Embryonic facial prominence (tissue), 1 donor: ENCODE measurements around the gene RAB13.

ENCODE experiments used
- DNase-seq: peaks from one replicate; pipeline ENCODE4 v3.0.0-alpha.2; 2016; ENCODE audit errors: extremely low spot score

RAB13 gene

DNA sequence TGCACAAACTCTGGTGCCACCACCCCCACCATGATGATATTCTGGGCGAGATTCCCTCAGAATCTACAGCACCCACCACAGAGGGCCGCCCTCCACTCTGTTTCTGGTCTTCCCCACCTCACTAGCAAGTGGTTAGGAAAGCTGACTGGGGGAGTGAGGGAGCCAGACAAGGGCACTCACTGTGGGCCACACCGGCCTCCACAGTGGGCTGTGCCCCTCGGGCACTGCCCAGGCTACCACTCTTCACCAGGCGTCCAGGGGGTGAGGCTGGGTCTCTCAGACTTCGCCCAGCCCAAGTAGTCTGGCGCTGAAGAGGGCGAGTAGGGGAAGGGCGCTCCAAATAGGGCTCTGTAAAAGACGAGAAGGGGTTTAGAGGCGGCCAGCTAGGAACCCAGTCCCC lies 52.2 kb downstream of the RAB13 start:
- DNase-seq = no peak

DNA sequence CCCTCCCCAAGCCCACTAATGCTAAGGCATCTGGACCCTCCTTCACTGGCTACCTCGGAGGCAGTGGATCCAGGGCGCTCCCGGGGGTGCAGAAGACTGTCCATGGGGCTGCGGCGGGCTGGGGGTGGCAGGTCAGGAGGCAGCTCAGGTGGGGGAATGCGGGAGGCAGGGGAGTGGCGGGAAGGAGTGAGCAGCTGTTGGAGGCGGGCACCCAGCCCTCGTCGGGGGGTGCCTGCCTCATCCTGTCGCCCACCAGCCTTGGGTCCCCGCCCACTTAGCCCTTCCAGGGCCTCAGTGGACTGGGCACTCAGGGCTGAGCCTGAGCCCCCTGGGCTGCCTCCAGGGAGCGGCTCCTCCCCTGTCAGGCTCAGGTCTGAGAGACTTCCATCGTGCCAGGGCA lies 52.7 kb downstream of the RAB13 start:
- no peak for DNase-seq

DNA sequence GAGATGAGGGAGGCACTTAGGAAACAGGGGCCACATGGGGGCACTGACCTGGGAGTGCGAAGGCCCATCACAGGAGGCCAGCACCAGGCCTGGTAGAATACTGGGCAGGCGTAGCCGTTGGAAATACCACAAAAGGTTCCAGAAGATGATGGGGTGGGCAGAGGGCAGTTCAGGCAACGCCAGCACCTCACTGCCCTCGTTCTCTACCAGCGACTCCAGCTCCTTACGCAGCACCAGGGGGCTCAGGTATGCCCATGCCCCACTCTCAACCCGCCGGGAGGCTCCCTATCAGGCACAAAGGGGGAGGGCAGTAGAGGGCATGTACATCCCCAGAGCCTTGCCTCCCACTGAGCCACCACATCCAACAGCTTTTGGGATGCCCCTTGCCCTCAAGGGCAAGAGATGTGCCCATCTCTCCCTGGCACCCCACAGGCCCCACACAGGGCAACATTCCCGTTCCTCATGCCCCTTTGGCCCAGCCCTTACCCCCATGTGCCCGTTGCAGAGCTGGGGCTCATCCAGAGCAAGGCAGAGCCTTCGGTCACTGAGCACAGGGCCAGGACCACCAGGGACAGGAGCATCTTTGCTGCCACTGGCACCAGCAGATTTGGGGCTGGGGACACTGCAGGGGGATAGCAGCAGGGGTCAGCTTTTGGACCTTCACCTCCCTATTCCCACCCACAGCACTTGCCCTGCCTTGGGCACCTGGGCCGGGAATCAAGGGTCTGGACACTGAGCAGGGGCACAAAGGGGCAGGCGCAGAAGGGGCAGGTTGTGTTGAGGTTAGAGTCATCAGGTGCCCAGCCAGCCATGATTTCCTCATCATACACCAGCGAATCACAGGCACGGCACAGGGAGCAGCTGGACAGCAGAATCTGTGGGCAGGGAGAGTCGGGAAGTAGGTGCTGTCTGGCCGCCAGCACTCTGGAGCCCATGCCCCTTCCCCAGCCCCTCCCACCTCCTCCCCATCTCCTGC lies 53.7 kb downstream of the RAB13 start:
- DNase-seq = no peak
